Testis (tissue), 2 donors: ENCODE results near the gene CAMK2D.

Experiments used
- CTCF ChIP-seq, 3 experiments: fragments of 450-650 bp in 2 of 3; fragments of 200-600 bp in 1 of 3; sonication (generic) in 1 of 3; IDR thresholded peaks; one replicate each; pipeline ENCODE4 v1.5.1; 2016 to 2019; ENCODE audit warnings: antibody characterized with exemption in 3 of 3, mild to moderate bottlenecking in 2 of 3, moderate library complexity in 1 of 3
- POLR2A ChIP-seq: fragments of 450-650 bp; IDR thresholded peaks from one replicate; pipeline ENCODE4 v1.6.1; 2017; ENCODE audit warnings: antibody characterized with exemption, mild to moderate bottlenecking, moderate library complexity

- no peak for TF ChIP-seq CTCF (IDR thresholded peaks at IDR 0.05)
- TF ChIP-seq POLR2A: no peak
Measured at GRCh38 chr4:113559947-113560346, 201.6 kb downstream of the CAMK2D start.
